ENCODE data around the gene PFN1. TPM values are rescaled to one million over a fixed set of nuclear protein-coding genes. Genes with fewer than 3 reads are reported as not detected.

Gene PFN1
- total RNA-seq, 1 experiment from 2014 or later, result 367 TPM

GRCh38 chr17:4937553-4937952, 10.8 kb downstream of the PFN1 start:
- intact Hi-C loops (cut with micrococcal nuclease; ENCODE audit: unreplicated experiment), result no loop called here
- no peak for DNase-seq
- Mint-ChIP-seq H3K27me3 (ENCODE audit: insufficient read depth, unreplicated experiment) (no peaks in the 10 kb centered on the region), H3K27ac (ENCODE audit: unreplicated experiment) (no peak overlapping the region), H3K9me3 (ENCODE audit: unreplicated experiment) (no peaks in the 10 kb centered on the region), H3K4me3 (ENCODE audit: unreplicated experiment) (no peak overlapping the region), H3K36me3 (ENCODE audit: insufficient read depth, unreplicated experiment) (peaks cover 12% of the 10 kb centered on the region), H3K4me1 (ENCODE audit: low read depth, unreplicated experiment) (peaks cover 5% of the 10 kb centered on the region)
- Histone ChIP-seq H3K4me3 (ENCODE audit: low read depth, low read length) (no peak overlapping the region), H3K27me3 (replicated peaks; ENCODE audit: control insufficient read depth, insufficient read depth, low read length) (no peaks in the 10 kb centered on the region), H3K4me1 (no peaks in the 10 kb centered on the region), H3K9me3 (no peaks in the 10 kb centered on the region), H3K36me3 (ENCODE audit: control insufficient read depth, insufficient read depth, low read length) (no peaks in the 10 kb centered on the region)
- BruUV-seq (replicated peaks), result no TSS peak
- POLR2A ChIA-PET, result no interaction called here
- TF ChIP-seq CTCF (IDR thresholded peaks at IDR 0.05; ENCODE audit: insufficient read depth in 1 of 2, low read depth in 1 of 2, low read length in 1 of 2, severe bottlenecking in 1 of 2, unreplicated experiment in 1 of 2), result no peak
- CTCF ChIA-PET, result no interaction called here

- H3K4me1 ChIP-seq, result no peaks in the 10 kb centered on the region
- H3K4me3 ChIP-seq (ENCODE audit: low read depth, low read length), result no peak overlapping the region
- ChIA-PET POLR2A (no interaction called here), CTCF (no interaction called here)
- no peaks in the 10 kb centered on the region for H3K9me3 ChIP-seq
- H3K9me3 Mint-ChIP-seq (ENCODE audit: unreplicated experiment), result no peaks in the 10 kb centered on the region
- no TSS peak for BruUV-seq (replicated peaks)
- H3K4me3 Mint-ChIP-seq (ENCODE audit: unreplicated experiment), result no peak overlapping the region
- intact Hi-C loops (cut with micrococcal nuclease; ENCODE audit: unreplicated experiment), result no loop called here
- TF ChIP-seq CTCF (IDR thresholded peaks at IDR 0.05; ENCODE audit: insufficient read depth in 1 of 2, low read depth in 1 of 2, low read length in 1 of 2, severe bottlenecking in 1 of 2, unreplicated experiment in 1 of 2), result no peak
- peaks cover 15% of the 10 kb centered on the region for H3K36me3 Mint-ChIP-seq (ENCODE audit: insufficient read depth, unreplicated experiment)
- peaks cover 5% of the 10 kb centered on the region for H3K4me1 Mint-ChIP-seq (ENCODE audit: low read depth, unreplicated experiment)
- no peaks in the 10 kb centered on the region for H3K27me3 Mint-ChIP-seq (ENCODE audit: insufficient read depth, unreplicated experiment)
- H3K36me3 ChIP-seq (ENCODE audit: control insufficient read depth, insufficient read depth, low read length), result no peaks in the 10 kb centered on the region
- H3K27me3 ChIP-seq (replicated peaks; ENCODE audit: control insufficient read depth, insufficient read depth, low read length), result no peaks in the 10 kb centered on the region
- H3K27ac Mint-ChIP-seq (ENCODE audit: unreplicated experiment), result no peak overlapping the region
- no peak for DNase-seq
Observed at GRCh38 chr17:4936436-4936835, 11.9 kb downstream of the PFN1 start.

GRCh38 chr17:4935650-4936049, 12.7 kb downstream of the PFN1 start:
- DNase-seq, result no peak
- no peaks in the 10 kb centered on the region for H3K27me3 ChIP-seq (replicated peaks; ENCODE audit: control insufficient read depth, insufficient read depth, low read length)
- intact Hi-C loops (cut with micrococcal nuclease; ENCODE audit: unreplicated experiment), result no loop called here
- H3K36me3 ChIP-seq (ENCODE audit: control insufficient read depth, insufficient read depth, low read length), result no peaks in the 10 kb centered on the region
- POLR2A ChIA-PET, result no interaction called here
- CTCF ChIA-PET, result no interaction called here
- Mint-ChIP-seq H3K9me3 (ENCODE audit: unreplicated experiment) (no peaks in the 10 kb centered on the region), H3K36me3 (ENCODE audit: insufficient read depth, unreplicated experiment) (peaks cover 19% of the 10 kb centered on the region), H3K4me3 (ENCODE audit: unreplicated experiment) (no peak overlapping the region), H3K27me3 (ENCODE audit: insufficient read depth, unreplicated experiment) (no peaks in the 10 kb centered on the region), H3K4me1 (ENCODE audit: low read depth, unreplicated experiment) (no peaks in the 10 kb centered on the region), H3K27ac (ENCODE audit: unreplicated experiment) (no peak overlapping the region)
- no peaks in the 10 kb centered on the region for H3K9me3 ChIP-seq
- no peak overlapping the region for H3K4me3 ChIP-seq (ENCODE audit: low read depth, low read length)
- no peaks in the 10 kb centered on the region for H3K4me1 ChIP-seq
- no TSS peak for BruUV-seq (replicated peaks)
- no peak for TF ChIP-seq CTCF (IDR thresholded peaks at IDR 0.05; ENCODE audit: insufficient read depth in 1 of 2, low read depth in 1 of 2, low read length in 1 of 2, severe bottlenecking in 1 of 2, unreplicated experiment in 1 of 2)

All from Caco-2 (cell line).